AG09309 (cell line): Measurements from ENCODE around the gene TRAF1.
A peak's percentile ranks its signal among the peaks of the same experiment; 100 is the strongest.

Experiments
- DNase-seq: peaks from one replicate; pipeline ENCODE4 v3.0.0-alpha.2; 2010; ENCODE audit warnings: low read depth
- H3K4me3 ChIP-seq: 2 replicates; pipeline ENCODE4 v1.5.1; 2011; ENCODE audit warnings: mild to moderate bottlenecking, low read depth, low read length, moderate library complexity; ENCODE audit not compliant: control insufficient read depth
- TF ChIP-seq, protein P1 (sequence below): IDR thresholded peaks from 2 replicates; pipeline ENCODE4 v1.5.1; 2011; ENCODE audit warnings: mild to moderate bottlenecking, low read depth, low read length, inconsistent platforms; ENCODE audit not compliant: insufficient read depth, control insufficient read depth; ENCODE audit errors: missing control alignments

TRAF1 gene

DNA sequence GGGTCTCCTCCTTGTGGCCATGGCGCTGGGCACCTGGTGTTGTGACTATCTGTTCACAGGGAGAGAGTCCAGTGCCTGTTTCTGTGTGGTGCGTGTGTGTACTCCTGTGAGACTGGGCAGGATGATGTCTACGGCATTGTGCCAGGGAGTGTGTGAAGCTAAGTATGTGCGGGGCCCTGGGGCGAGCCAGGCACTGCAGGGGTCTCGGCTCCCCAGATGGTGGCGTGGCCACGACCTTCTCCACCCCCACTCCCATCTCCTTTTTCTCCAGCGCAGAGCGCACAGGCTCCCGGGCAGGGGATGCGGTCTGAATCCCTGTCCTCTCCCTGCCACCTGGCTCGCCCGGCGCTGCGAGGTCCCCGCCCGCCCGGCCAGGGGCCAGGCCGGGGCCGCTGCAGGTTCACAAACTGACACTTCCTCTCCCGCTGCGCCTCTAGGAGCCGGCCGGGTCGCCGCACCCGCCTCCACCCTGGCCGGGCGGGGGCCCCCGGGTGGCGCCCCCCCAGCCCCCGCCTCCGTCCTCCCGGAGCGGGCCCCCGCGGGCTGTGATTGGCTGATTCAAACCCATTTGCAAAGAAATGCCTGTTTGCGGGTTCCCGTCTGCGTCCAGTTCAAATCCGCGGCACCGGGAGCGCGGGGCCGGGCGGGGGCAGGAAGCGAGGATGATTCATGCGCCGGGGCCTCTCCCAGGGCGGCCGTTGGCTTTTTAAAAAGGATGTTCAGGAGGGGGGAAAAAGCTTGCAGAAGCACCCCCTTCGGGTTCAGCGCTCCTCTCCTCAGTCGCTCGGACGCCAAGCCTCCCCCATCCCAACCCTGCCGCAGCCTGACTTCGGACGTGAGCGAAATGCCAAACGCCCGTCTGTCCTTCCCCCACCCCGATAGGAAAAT, 50.4 kb downstream of the TRAF1 start:
- no peak for DNase-seq
- TF ChIP-seq, protein P1, sequence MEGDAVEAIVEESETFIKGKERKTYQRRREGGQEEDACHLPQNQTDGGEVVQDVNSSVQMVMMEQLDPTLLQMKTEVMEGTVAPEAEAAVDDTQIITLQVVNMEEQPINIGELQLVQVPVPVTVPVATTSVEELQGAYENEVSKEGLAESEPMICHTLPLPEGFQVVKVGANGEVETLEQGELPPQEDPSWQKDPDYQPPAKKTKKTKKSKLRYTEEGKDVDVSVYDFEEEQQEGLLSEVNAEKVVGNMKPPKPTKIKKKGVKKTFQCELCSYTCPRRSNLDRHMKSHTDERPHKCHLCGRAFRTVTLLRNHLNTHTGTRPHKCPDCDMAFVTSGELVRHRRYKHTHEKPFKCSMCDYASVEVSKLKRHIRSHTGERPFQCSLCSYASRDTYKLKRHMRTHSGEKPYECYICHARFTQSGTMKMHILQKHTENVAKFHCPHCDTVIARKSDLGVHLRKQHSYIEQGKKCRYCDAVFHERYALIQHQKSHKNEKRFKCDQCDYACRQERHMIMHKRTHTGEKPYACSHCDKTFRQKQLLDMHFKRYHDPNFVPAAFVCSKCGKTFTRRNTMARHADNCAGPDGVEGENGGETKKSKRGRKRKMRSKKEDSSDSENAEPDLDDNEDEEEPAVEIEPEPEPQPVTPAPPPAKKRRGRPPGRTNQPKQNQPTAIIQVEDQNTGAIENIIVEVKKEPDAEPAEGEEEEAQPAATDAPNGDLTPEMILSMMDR = no peak
- peak overlapping the region; percentile 84 for H3K4me3 ChIP-seq

- TF ChIP-seq, protein P1 = no peak
- H3K4me3 ChIP-seq = peak overlapping the region; percentile 84
- DNase-seq = no peak
Observed at GRCh38 chr9:120875643-120875953, 51.0 kb downstream of the TRAF1 start.

DNA sequence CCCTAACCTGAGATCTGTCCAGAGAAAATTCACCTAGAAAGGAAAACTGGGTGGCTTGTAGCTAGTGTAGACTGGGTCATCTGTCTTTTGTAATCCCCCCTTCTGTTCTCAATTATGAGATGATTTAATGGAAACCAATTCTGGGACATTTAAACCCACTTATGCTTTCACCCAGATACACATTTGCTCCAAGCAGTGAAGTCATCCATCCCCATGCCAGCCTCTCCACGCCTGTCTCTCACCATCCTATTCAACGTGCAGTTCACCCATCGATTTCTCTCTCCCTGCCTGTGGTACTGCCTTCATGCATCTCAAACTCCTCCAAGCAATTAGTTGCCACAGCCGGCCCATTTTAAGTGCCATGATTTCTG, 51.4 kb downstream of the TRAF1 start:
- TF ChIP-seq, protein P1 = no peak
- no peak overlapping the region for H3K4me3 ChIP-seq
- no peak for DNase-seq

DNA sequence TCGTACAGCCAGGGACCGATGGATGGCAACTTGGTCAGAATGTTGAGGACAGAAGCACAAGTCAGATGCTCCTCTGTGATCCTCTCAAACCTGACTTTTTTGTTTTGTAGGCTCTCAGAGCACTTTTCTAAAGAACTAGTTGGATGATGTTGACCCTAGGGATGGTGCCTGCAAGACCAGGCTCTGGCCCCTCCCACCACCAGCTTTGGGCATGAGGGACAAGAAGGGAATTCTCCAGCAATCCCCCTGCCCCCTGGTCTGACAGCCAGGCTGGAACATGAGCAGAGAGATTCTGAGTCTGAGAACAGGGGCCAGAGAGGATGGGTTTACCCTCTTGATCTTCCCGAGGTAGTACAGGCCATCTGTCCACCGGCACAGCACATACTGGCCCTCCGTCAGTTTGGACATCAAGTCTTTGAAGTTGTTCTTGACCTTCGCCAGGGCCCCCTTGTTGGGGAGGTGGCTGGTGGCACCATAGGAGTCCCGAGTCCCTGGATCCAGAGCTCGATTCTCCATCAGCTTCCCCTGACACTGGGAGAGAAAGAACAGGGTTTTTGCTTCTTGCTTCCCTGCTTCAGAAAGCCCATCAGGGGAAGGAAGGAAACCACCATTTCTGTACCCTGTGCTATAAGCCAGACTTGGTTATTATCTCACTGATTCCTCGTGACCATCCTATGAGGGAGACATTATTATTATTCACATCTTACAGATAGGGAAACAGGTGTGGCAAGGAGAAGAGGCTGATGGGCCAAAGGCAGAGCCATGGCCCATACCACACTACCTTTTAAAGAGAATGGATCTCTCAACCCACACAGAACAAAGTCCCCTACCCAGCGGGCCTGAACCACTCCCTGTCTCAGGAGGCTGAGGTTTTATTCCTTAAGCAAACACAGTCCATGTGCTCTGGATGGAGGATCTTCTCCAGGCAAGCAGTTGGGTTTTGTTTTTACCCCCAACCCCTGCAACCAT, 52.1 kb downstream of the TRAF1 start:
- no peak overlapping the region for H3K4me3 ChIP-seq
- DNase-seq = no peak
- TF ChIP-seq, protein P1 = no peak

- TF ChIP-seq, protein P1 = no peak
- H3K4me3 ChIP-seq = no peak overlapping the region
- DNase-seq = no peak
Observed at GRCh38 chr9:120873512-120873911, 53.1 kb downstream of the TRAF1 start.

- H3K4me3 ChIP-seq = no peak overlapping the region
- TF ChIP-seq, protein P1 = no peak
Observed at GRCh38 chr9:120872791-120873502, 53.6 kb downstream of the TRAF1 start.

More at GRCh38 chr9:120872791-120873502, 53.6 kb downstream of the TRAF1 start:
- DNase-seq = no peak
